ENCODE data around the gene LBR.

LBR gene

GRCh38 chr1:225418598-225418997 is 9.2 kb downstream of the LBR start:
- Histone ChIP-seq H2AFZ (ENCODE audit: low read depth, low read length, severe bottlenecking) (no peak overlapping the region), H3K79me2 (ENCODE audit: insufficient read depth, low read length) (peaks cover 98% of the 10 kb centered on the region), H4K20me1 (ENCODE audit: low read depth, low read length) (peaks cover 53% of the 10 kb centered on the region), H3K4me2 (ENCODE audit: low read depth, low read length, poor library complexity, severe bottlenecking) (no peak overlapping the region), H3K9ac (ENCODE audit: low read length) (no peak overlapping the region), H3K4me3 (ENCODE audit: insufficient read depth, low read length, poor library complexity, severe bottlenecking) (no peak overlapping the region), H3F3A (ENCODE audit: insufficient read depth) (peaks cover 10% of the 10 kb centered on the region), H3K27ac (ENCODE audit: low read depth, low read length) (no peak overlapping the region), H3K27me3 (ENCODE audit: low read length) (no peaks in the 10 kb centered on the region), H3K9me3 (ENCODE audit: insufficient read depth, low read length) (no peaks in the 10 kb centered on the region), H3K9me2 (replicated peaks; ENCODE audit: insufficient read depth, low read length) (no peaks in the 10 kb centered on the region), H3K36me3 (ENCODE audit: low read length) (peaks cover 72% of the 10 kb centered on the region)
- no peak for TF ChIP-seq CTCF (IDR thresholded peaks at IDR 0.05; ENCODE audit: insufficient read depth, low read length, poor library complexity, severe bottlenecking)
- no peak for TF ChIP-seq EZH2phosphoT487 (conservative IDR thresholded peaks at IDR 0.05; ENCODE audit: low read length)

- H3K27me3 ChIP-seq (ENCODE audit: low read length), result no peaks in the 10 kb centered on the region
- H3K9me2 ChIP-seq (replicated peaks; ENCODE audit: insufficient read depth, low read length), result no peaks in the 10 kb centered on the region
- H3K9me3 ChIP-seq (ENCODE audit: insufficient read depth, low read length), result no peaks in the 10 kb centered on the region
- TF ChIP-seq EZH2phosphoT487 (conservative IDR thresholded peaks at IDR 0.05; ENCODE audit: low read length) (no peak), CTCF (IDR thresholded peaks at IDR 0.05; ENCODE audit: insufficient read depth, low read length, poor library complexity, severe bottlenecking) (no peak)
- H3K4me3 ChIP-seq (ENCODE audit: insufficient read depth, low read length, poor library complexity, severe bottlenecking), result no peak overlapping the region
- H3K36me3 ChIP-seq (ENCODE audit: low read length), result peaks cover 76% of the 10 kb centered on the region
- peaks cover 10% of the 10 kb centered on the region for H3F3A ChIP-seq (ENCODE audit: insufficient read depth)
- no peak overlapping the region for H3K27ac ChIP-seq (ENCODE audit: low read depth, low read length)
- H3K9ac ChIP-seq (ENCODE audit: low read length), result no peak overlapping the region
- no peak overlapping the region for H3K4me2 ChIP-seq (ENCODE audit: low read depth, low read length, poor library complexity, severe bottlenecking)
- no peak overlapping the region for H2AFZ ChIP-seq (ENCODE audit: low read depth, low read length, severe bottlenecking)
- H4K20me1 ChIP-seq (ENCODE audit: low read depth, low read length), result peaks cover 51% of the 10 kb centered on the region
- peaks cover 98% of the 10 kb centered on the region for H3K79me2 ChIP-seq (ENCODE audit: insufficient read depth, low read length)
Observed at GRCh38 chr1:225418059-225418458, 9.8 kb downstream of the LBR start.

- no peak overlapping the region for H2AFZ ChIP-seq (ENCODE audit: low read depth, low read length, severe bottlenecking)
- no peak overlapping the region for H3K27ac ChIP-seq (ENCODE audit: low read depth, low read length)
- H3K9me3 ChIP-seq (ENCODE audit: insufficient read depth, low read length), result no peaks in the 10 kb centered on the region
- no peaks in the 10 kb centered on the region for H3K9me2 ChIP-seq (replicated peaks; ENCODE audit: insufficient read depth, low read length)
- H3K4me3 ChIP-seq (ENCODE audit: insufficient read depth, low read length, poor library complexity, severe bottlenecking), result no peak overlapping the region
- peaks cover 88% of the 10 kb centered on the region for H3K79me2 ChIP-seq (ENCODE audit: insufficient read depth, low read length)
- no peaks in the 10 kb centered on the region for H3K27me3 ChIP-seq (ENCODE audit: low read length)
- peaks cover 34% of the 10 kb centered on the region for H4K20me1 ChIP-seq (ENCODE audit: low read depth, low read length)
- H3K36me3 ChIP-seq (ENCODE audit: low read length), result peaks cover 73% of the 10 kb centered on the region
- H3K9ac ChIP-seq (ENCODE audit: low read length), result no peak overlapping the region
- H3F3A ChIP-seq (ENCODE audit: insufficient read depth), result peaks cover 6% of the 10 kb centered on the region; the same call in 1 of the 2 replicates
- TF ChIP-seq CTCF (IDR thresholded peaks at IDR 0.05; ENCODE audit: insufficient read depth, low read length, poor library complexity, severe bottlenecking) (no peak), EZH2phosphoT487 (conservative IDR thresholded peaks at IDR 0.05; ENCODE audit: low read length) (no peak)
- no peak overlapping the region for H3K4me2 ChIP-seq (ENCODE audit: low read depth, low read length, poor library complexity, severe bottlenecking)
Observed at GRCh38 chr1:225415967-225416745, 11.7 kb downstream of the LBR start.
